ENCODE results near the gene EML6. TPM values are rescaled to one million over a fixed set of nuclear protein-coding genes. Genes with fewer than 3 reads are reported as not detected.

Gene EML6
- total RNA-seq, 2 donors from 2014 or later: 3.2 to 12.1 TPM

DNA sequence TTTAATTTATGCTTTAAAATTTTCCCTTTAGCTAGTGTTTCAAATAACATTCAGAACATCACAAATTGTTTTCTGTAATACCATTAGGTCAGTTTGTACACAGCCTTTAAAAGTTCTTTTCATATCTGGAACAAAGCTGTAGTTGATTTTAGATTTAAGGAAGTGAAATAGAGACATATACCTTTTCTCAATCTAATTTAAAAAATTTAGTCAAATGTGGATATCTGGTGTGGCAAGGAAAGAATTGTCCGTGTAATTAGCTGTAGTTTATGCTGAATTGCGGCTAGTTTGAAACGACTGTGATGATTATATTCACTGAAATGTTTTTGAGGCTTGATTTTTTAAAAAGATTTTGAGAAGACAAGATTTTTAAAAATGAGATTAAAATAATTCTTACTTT lies 59.9 kb downstream of the EML6 start:
- intact Hi-C loops (cut with DNase I): no loop called here
- no peak for DNase-seq (ENCODE audit: low spot score)

DNA sequence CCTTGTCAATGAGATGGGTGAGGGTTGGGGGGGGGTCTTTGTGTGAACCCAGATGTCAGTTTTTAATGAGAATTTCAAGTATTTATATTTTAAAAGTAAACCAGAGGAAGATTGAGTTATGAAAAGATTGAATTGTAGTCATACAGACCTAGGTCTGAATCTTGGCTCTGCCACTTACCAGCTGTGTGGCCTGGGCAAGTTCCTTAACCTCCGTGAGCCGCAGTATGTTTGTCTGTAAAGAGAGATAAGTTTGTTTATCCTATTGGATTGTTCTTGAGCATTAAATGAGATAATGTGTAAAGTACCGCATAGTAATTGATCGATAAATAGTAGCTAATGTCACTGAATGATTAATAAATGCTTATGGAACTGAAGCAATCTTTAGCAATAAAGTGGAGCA lies 63.8 kb downstream of the EML6 start:
- intact Hi-C loops (cut with DNase I): no loop called here
- DNase-seq (ENCODE audit: low spot score): no peak

- DNase-seq (ENCODE audit: low spot score): no peak
- intact Hi-C loops (cut with DNase I): no loop called here
Measured at GRCh38 chr2:54787755-54788366, 64.4 kb downstream of the EML6 start.

GRCh38 chr2:54789878-54790277 lies 66.4 kb downstream of the EML6 start:
- intact Hi-C loops (cut with DNase I): no loop called here

DNA sequence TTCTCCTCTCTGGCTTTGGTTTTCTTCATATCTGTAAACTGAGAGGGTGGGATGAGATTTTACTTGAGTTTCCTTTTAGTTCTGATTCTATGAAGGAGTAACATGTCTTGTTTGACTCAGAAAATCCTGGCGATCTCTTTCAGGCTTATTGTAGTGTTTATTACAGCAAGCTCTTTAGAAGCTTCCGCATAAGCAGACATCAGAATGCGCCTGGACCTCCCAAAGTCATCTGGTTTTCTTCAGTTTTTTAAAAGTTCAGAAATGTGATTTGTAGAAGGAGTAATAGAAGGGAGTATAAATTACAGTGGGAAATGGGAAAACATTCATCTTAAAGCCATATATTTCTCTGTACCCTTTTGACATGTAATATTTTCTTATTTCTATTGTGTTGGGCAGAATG lies 68.4 kb downstream of the EML6 start:
- intact Hi-C loops (cut with DNase I): no loop called here
- DNase-seq (ENCODE audit: low spot score): no peak

More at GRCh38 chr2:54789878-54790277, 66.4 kb downstream of the EML6 start:
- no peak for DNase-seq (ENCODE audit: low spot score)

DNA sequence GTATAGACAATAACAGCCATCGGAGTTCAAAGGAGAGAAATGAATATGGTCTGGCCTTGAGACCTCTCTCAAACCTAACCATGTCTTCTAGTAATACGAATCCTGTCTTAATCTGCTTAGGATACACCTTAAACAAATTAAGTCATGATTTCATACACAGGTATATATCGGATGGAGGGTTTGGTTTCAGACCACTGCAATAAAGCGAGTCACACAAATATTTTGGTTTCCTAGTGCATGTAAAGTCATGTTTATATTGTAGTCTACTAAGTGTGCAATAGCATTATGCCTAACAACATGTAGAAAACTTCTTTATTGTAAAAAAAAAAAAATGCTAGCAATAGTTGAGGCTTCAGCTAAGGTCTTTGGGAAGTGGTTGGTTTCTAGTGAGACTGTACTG lies 73.8 kb downstream of the EML6 start:
- intact Hi-C loops (cut with DNase I): no loop called here
- no peak for DNase-seq (ENCODE audit: low spot score)

DNA sequence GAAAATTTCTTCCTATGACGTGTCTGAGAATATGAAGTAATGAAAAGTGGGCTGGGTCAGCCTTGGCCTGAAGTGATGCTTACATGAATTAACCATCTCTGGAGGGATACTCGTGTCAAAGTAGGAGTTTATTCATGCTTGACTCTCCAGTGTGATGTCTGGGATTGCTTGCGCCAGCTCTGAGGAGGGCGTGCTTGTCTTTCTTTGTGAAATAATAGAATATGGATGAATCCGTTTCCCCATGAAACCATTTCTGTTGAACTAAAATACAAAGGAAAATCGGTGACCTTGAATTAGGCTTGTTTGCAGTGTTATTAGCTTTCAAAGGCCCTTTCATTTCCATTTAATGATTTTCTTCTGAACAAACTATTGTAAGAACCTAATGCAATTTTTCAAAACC lies 77.9 kb downstream of the EML6 start:
- intact Hi-C loops (cut with DNase I): no loop called here
- no peak for DNase-seq (ENCODE audit: low spot score)

GRCh38 chr2:54803783-54804751 lies 80.6 kb downstream of the EML6 start:
- intact Hi-C loops (cut with DNase I): no loop called here

DNA sequence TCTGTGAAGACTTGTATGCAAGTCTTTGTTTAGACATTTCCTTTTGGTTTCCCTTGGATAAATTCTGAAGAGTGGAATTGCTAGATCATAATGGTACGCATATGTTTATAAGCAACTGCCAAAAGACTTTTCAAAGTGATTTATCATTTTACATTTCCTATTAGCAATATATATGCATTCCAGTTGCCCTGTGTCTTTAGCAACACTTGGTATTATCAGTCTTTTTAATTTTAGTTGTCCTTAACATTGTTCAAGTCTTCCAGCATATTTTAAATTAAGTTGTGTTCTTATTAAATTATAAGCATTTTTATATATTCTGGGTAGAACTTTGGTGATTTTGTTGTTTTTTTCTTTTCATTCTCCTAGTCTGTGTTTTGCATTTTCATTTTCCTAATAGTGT lies 81.8 kb downstream of the EML6 start:
- no peak for DNase-seq (ENCODE audit: low spot score)
- intact Hi-C loops (cut with DNase I): no loop called here

More at GRCh38 chr2:54803783-54804751, 80.6 kb downstream of the EML6 start:
- DNase-seq (ENCODE audit: low spot score): no peak

GRCh38 chr2:54806975-54807374 lies 83.5 kb downstream of the EML6 start:
- intact Hi-C loops (cut with DNase I): no loop called here
- DNase-seq (ENCODE audit: low spot score): no peak

DNA sequence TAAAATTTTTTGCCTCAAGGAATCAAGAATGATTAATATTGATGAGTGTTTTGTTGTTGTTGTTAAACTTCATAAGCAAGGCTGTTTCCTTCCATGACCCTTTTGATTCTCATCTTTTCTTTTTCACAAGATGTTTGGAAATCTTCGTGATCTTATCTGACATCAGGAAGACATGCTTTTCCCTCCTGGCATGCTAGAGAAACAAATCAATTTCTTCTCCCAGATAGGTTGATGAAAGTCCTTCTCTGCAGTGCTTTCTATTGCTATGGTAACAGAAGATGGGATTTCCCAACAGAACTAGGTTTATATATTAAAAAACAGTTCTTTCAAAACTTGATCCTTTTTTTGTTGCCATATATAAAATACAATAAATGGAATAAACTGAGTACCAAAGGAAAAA lies 85.2 kb downstream of the EML6 start:
- no peak for DNase-seq (ENCODE audit: low spot score)
- intact Hi-C loops (cut with DNase I): no loop called here

DNA sequence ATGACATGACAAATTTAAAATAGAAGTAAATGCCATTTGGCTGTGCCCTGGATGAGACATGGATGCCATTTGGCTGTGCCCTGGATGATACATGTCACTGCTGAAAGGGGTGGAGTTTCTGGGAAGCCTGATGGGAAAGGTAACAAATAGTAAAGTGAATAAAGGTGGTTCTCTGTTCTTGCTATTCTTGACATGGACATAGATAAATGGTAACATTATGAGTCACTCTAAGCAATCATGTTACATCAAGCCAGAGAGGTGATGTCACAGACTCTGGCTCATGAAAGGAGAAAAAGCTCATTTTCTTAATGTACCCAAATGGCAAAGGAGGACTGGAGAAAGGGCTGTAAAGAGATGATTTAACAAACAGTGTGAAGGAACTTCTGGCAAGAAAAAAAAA lies 86.4 kb downstream of the EML6 start:
- intact Hi-C loops (cut with DNase I): loop anchor here in 1 of 2 donors (10.0 kb wide), 1 partner anchor 85 kb away; the partner anchor contains the start of gene EML6
- DNase-seq (ENCODE audit: low spot score): no peak

- intact Hi-C loops (cut with DNase I): loop anchor here in 1 of 2 donors (10.0 kb wide), 1 partner anchor 85 kb away; the partner anchor contains the start of gene EML6
- DNase-seq (ENCODE audit: low spot score): no peak
Measured at GRCh38 chr2:54810246-54810645, 86.8 kb downstream of the EML6 start.

GRCh38 chr2:54813584-54813983 lies 90.1 kb downstream of the EML6 start:
- intact Hi-C loops (cut with DNase I): loop anchor here in 1 of 2 donors (10.0 kb wide), 1 partner anchor 89 kb away; the partner anchor contains the start of gene EML6
- no peak for DNase-seq (ENCODE audit: low spot score)

DNA sequence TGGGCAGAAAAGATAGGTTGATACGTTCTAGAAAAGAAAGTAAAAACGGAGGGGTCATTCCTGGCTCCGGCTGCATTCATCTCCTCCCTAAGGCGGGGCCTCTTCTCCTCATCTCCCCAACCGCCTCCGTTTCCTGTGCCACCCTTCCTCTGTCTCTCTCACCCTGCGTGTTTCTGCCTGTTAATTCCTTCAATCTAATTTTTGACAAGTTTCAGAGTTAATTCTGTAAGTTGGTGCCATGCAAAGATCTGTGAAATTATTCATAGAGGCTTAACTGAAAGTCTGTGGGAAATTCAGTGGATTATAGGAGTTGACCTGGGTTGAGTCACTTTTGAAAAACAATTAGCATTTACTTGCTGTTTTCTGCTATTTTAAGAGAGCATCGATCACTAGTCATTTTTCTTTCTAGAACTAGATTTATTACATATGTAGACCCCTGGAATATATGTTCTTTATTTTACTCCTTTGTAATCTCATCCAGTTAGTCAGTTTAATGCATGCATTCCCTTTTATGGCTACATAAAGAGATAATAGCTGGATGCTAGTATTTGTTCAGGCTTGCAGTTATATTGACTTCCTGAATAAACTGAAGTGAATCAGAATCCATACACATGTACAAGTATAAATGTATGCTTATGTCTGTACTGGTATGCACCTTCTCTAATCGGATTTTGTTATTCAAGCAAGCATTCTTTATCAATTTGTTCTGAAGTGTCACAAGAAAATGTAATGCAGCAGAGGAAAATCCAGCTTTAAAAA lies 91.1 kb downstream of the EML6 start:
- DNase-seq (ENCODE audit: low spot score): no peak
- intact Hi-C loops (cut with DNase I): loop anchor here in 1 of 2 donors (10.0 kb wide), 1 partner anchor 90 kb away; the partner anchor contains the start of gene EML6

- DNase-seq (ENCODE audit: low spot score): no peak
- intact Hi-C loops (cut with DNase I): loop anchor here in 1 of 2 donors (10.0 kb wide), 1 partner anchor 90 kb away; the partner anchor contains the start of gene EML6
Measured at GRCh38 chr2:54815148-54815539, 91.7 kb downstream of the EML6 start.

GRCh38 chr2:54818226-54818625 lies 94.8 kb downstream of the EML6 start:
- intact Hi-C loops (cut with DNase I): loop anchor here in 1 of 2 donors (10.0 kb wide), 1 partner anchor 93 kb away; the partner anchor contains the start of gene EML6
- no peak for DNase-seq (ENCODE audit: low spot score)

GRCh38 chr2:54820558-54820957 lies 97.1 kb downstream of the EML6 start:
- DNase-seq (ENCODE audit: low spot score): no peak
- intact Hi-C loops (cut with DNase I): no loop called here

DNA sequence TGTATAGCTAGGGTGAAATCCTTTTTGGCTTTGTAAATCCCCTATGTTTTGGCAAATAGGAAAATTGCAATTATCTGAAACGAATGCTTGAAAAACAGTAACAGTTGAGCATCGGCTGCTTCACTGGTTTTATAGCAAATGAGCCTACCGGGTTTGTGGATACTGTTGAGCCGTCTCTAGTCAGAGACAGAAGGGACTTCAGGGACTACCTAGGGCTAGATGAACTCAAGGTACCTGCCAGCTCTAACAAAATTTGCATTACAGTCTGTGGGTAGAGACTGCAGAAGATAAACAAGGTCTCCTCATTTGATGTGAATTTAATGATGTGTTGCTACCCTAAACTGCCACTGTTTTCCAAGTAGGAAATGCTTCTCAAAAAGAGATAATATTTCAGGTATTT lies 101.1 kb downstream of the EML6 start:
- no peak for DNase-seq (ENCODE audit: low spot score)
- intact Hi-C loops (cut with DNase I): no loop called here
